HEK293 (cell line): ENCODE results near the gene MSI2.

ENCODE experiments used
- CTCF ChIA-PET: fragments of 350-600 bp; formaldehyde crosslinking; extraction: SDS; loops from one replicate; lab custom pipeline; 2021; ENCODE audit warnings: antibody characterized with exemption; lab: Yijun Ruan, JAX
- POLR2A ChIA-PET: fragments of 300-600 bp; formaldehyde crosslinking; extraction: SDS; loops from one replicate; lab custom pipeline; 2020; ENCODE audit warnings: antibody characterized with exemption, inconsistent platforms; lab: Yijun Ruan, JAX
- H3K27ac ChIP-seq: fragments of 200-500 bp; sonication (Bioruptor generic); 2 replicates; pipeline ENCODE4 v1.5.1; 2014; ENCODE audit warnings: low read depth, low read length, control low read depth, inconsistent platforms; ENCODE audit errors: extremely low read depth
- H3K36me3 ChIP-seq, 2 experiments: fragments of 200-500 bp in 1 of 2; sonication (Bioruptor generic) in 1 of 2; 1 replicate in 1 of 2; 2 replicates in 1 of 2; pipeline ENCODE4 v1.5.1; 2014 to 2017; ENCODE audit warnings: inconsistent platforms in 2 of 2, low read length in 2 of 2; ENCODE audit not compliant: control insufficient read depth in 2 of 2, insufficient read depth in 1 of 2
- H3K4me1 ChIP-seq: fragments of 200-500 bp; sonication (Bioruptor generic); 2 replicates; pipeline ENCODE4 v1.5.1; 2014; ENCODE audit warnings: mild to moderate bottlenecking, low read length, inconsistent platforms; ENCODE audit not compliant: control insufficient read depth, insufficient read depth
- H3K4me3 ChIP-seq: 2 replicates; pipeline ENCODE4 v1.5.1; 2011; ENCODE audit warnings: low read depth, mild to moderate bottlenecking, control low read depth, low read length, moderate library complexity
- H3K9me3 ChIP-seq: fragments of 200-500 bp; sonication (Bioruptor generic); 2 replicates; pipeline ENCODE4 v1.5.1; 2014; ENCODE audit warnings: low read depth, low read length, inconsistent platforms; ENCODE audit not compliant: control insufficient read depth, insufficient read depth
- BCL11A ChIP-seq: fragments of 450-650 bp; formaldehyde crosslinking; IDR thresholded peaks from 2 replicates; pipeline ENCODE4 v1.5.1; 2016; ENCODE audit warnings: low read depth, missing biosample characterization, missing genetic modification characterization
- FEZF1 ChIP-seq: fragments of 450-650 bp; formaldehyde crosslinking; IDR thresholded peaks from 2 replicates; pipeline ENCODE4 v1.5.1; 2016; ENCODE audit warnings: missing biosample characterization, missing genetic modification characterization
- PATZ1 ChIP-seq: fragments of 450-650 bp; formaldehyde crosslinking; IDR thresholded peaks from 2 replicates; pipeline ENCODE4 v1.5.1; 2016; ENCODE audit warnings: missing biosample characterization, missing genetic modification characterization
- REPIN1 ChIP-seq: fragments of 450-650 bp; formaldehyde crosslinking; IDR thresholded peaks from 2 replicates; pipeline ENCODE4 v1.5.1; 2017; ENCODE audit warnings: missing biosample characterization, missing genetic modification characterization, low read depth
- TCF7L2 ChIP-seq: IDR thresholded peaks from 2 replicates; pipeline ENCODE4 v1.6.1; 2011; ENCODE audit warnings: low read depth, mild to moderate bottlenecking, inconsistent platforms, low read length, moderate library complexity, borderline replicate concordance
- YY1 ChIP-seq: fragments of 450-650 bp; formaldehyde crosslinking; IDR thresholded peaks from 2 replicates; pipeline ENCODE4 v1.5.1; 2018; ENCODE audit warnings: missing biosample characterization, missing genetic modification characterization
- ZBTB17 ChIP-seq: fragments of 450-650 bp; formaldehyde crosslinking; IDR thresholded peaks from 2 replicates; pipeline ENCODE4 v1.5.1; 2016; ENCODE audit warnings: missing biosample characterization, missing genetic modification characterization
- ZNF112 ChIP-seq: fragments of 450-650 bp; formaldehyde crosslinking; IDR thresholded peaks from 2 replicates; pipeline ENCODE4 v1.5.0; 2017; ENCODE audit warnings: missing biosample characterization, missing genetic modification characterization
- ZNF16 ChIP-seq: fragments of 450-650 bp; formaldehyde crosslinking; IDR thresholded peaks from 2 replicates; pipeline ENCODE4 v1.5.1; 2016; ENCODE audit warnings: low read depth, missing biosample characterization, missing genetic modification characterization
- ZNF175 ChIP-seq: fragments of 450-650 bp; formaldehyde crosslinking; IDR thresholded peaks from 2 replicates; pipeline ENCODE4 v1.5.1; 2016; ENCODE audit warnings: missing biosample characterization, missing genetic modification characterization
- ZNF335 ChIP-seq: fragments of 450-650 bp; formaldehyde crosslinking; conservative IDR thresholded peaks from 2 replicates; pipeline ENCODE4 v1.5.1; 2016; ENCODE audit warnings: missing biosample characterization, missing genetic modification characterization
- ZNF391 ChIP-seq: fragments of 450-650 bp; formaldehyde crosslinking; IDR thresholded peaks from 2 replicates; pipeline ENCODE4 v1.5.1; 2016; ENCODE audit warnings: low read depth, missing biosample characterization, missing genetic modification characterization, borderline replicate concordance
- ZNF394 ChIP-seq: fragments of 450-650 bp; formaldehyde crosslinking; IDR thresholded peaks from 2 replicates; pipeline ENCODE4 v1.5.1; 2016; ENCODE audit warnings: missing biosample characterization, missing genetic modification characterization, mild to moderate bottlenecking, moderate library complexity, borderline replicate concordance
- ZNF514 ChIP-seq: fragments of 450-650 bp; formaldehyde crosslinking; IDR thresholded peaks from 2 replicates; pipeline ENCODE4 v1.5.1; 2016; ENCODE audit warnings: missing biosample characterization, missing genetic modification characterization
- ZNF561 ChIP-seq: fragments of 450-650 bp; IDR thresholded peaks from 2 replicates; pipeline ENCODE4 v1.5.1; 2018; ENCODE audit warnings: missing biosample characterization, missing genetic modification characterization, borderline replicate concordance
- ZNF600 ChIP-seq: fragments of 450-650 bp; formaldehyde crosslinking; IDR thresholded peaks from 2 replicates; pipeline ENCODE4 v1.5.1; 2016; ENCODE audit warnings: missing biosample characterization, missing genetic modification characterization
- ZNF654 ChIP-seq: fragments of 450-650 bp; formaldehyde crosslinking; IDR thresholded peaks from 2 replicates; pipeline ENCODE4 v1.5.1; 2016; ENCODE audit warnings: low read depth, missing biosample characterization, missing genetic modification characterization
- ZNF768 ChIP-seq: fragments of 450-650 bp; formaldehyde crosslinking; IDR thresholded peaks from 2 replicates; pipeline ENCODE4 v1.5.1; 2018; ENCODE audit warnings: missing biosample characterization, mild to moderate bottlenecking, missing genetic modification characterization
- ZNF830 ChIP-seq: fragments of 450-650 bp; IDR thresholded peaks from 2 replicates; pipeline ENCODE4 v1.5.0; 2018; ENCODE audit warnings: missing biosample characterization, missing genetic modification characterization, low read depth, mild to moderate bottlenecking, moderate library complexity
- ZSCAN23 ChIP-seq: fragments of 450-650 bp; formaldehyde crosslinking; IDR thresholded peaks from 2 replicates; pipeline ENCODE4 v1.5.1; 2016; ENCODE audit warnings: missing biosample characterization, missing genetic modification characterization
- TF ChIP-seq, protein P1 (sequence below): fragments of 450-650 bp; formaldehyde crosslinking; IDR thresholded peaks from 2 replicates; pipeline ENCODE4 v1.5.1; 2016; ENCODE audit warnings: missing biosample characterization, missing genetic modification characterization

Gene MSI2

DNA sequence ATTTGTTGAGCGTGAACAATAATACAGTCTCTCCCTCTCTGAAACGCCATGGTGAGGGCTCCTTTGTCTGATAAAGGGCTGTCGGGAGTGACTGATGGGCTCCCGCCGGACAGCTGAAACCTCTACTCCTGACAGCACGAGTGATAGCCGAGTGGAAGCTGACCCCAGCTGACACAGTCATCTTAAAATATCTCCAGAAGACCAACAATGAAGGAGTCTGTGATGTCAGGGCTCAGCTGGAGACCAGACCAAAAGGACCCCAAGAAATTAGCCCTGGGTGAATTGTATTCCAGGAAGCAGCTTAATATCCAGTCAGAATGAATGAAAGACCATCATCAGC lies 466.4 kb downstream of the MSI2 start:
- Histone ChIP-seq H3K4me1 (no peaks in the 10 kb centered on the region), H3K27ac (no peak overlapping the region)
- TF ChIP-seq ZNF335 (tag by site-specific recombination) = no peak
- TF ChIP-seq ZNF391 (tag by site-specific recombination) = no peak
- TF ChIP-seq ZNF112 (tag by site-specific recombination) = no peak
- no peak for TF ChIP-seq ZNF830 (tag by site-specific recombination)
- no peak for TF ChIP-seq ZNF600 (tag by site-specific recombination)
- TF ChIP-seq ZNF514 (tag by site-specific recombination) = no peak
- TF ChIP-seq ZNF394 = no peak
- no peak for TF ChIP-seq TCF7L2
- no peak for TF ChIP-seq PATZ1 (tag by site-specific recombination)
- no peak for TF ChIP-seq ZBTB17 (tag by site-specific recombination)
- no peak for TF ChIP-seq ZNF768
- no peak for TF ChIP-seq ZNF654
- TF ChIP-seq ZNF175 (tag by site-specific recombination) = no peak
- no peak for TF ChIP-seq BCL11A (tag by site-specific recombination)
- no peak for TF ChIP-seq REPIN1
- no peak for TF ChIP-seq ZNF561 (tag by site-specific recombination)
- TF ChIP-seq FEZF1 (tag by site-specific recombination) = no peak
- no peak for TF ChIP-seq ZNF16 (tag by site-specific recombination)
- no peak for TF ChIP-seq YY1 (tag by site-specific recombination)
- TF ChIP-seq, protein P1, sequence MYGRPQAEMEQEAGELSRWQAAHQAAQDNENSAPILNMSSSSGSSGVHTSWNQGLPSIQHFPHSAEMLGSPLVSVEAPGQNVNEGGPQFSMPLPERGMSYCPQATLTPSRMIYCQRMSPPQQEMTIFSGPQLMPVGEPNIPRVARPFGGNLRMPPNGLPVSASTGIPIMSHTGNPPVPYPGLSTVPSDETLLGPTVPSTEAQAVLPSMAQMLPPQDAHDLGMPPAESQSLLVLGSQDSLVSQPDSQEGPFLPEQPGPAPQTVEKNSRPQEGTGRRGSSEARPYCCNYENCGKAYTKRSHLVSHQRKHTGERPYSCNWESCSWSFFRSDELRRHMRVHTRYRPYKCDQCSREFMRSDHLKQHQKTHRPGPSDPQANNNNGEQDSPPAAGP (tag by site-specific recombination) = no peak
- TF ChIP-seq, all 188 proteins: peak for 0
- no peak overlapping the region for H3K4me3 ChIP-seq
- no peaks in the 10 kb centered on the region for H3K9me3 ChIP-seq
- no peaks in the 10 kb centered on the region for H3K36me3 ChIP-seq
- ChIA-PET POLR2A (no interaction called here), CTCF (interaction anchor here (1.1 to 1.3 kb wide), 2 partner anchors 25 to 61 kb away, joined by 4 to 5 read pairs; no protein-coding TSS in a partner anchor)

- Histone ChIP-seq H3K4me3 (no peak overlapping the region), H3K9me3 (no peaks in the 10 kb centered on the region), H3K36me3 (no peaks in the 10 kb centered on the region), H3K4me1 (no peaks in the 10 kb centered on the region), H3K27ac (no peak overlapping the region)
- no peak for TF ChIP-seq ZSCAN23 (tag by site-specific recombination)
- ChIA-PET POLR2A (no interaction called here), CTCF (interaction anchor here (1.1 to 1.3 kb wide), 2 partner anchors 52 to 60 kb away, joined by 3 to 4 read pairs; no protein-coding TSS in a partner anchor)
Measured at GRCh38 chr17:57723427-57724025, 467.2 kb downstream of the MSI2 start.
